ENCODE data around the gene ICA1L.

ICA1L gene

GRCh38 chr2:202773301-202773973, 98.1 kb downstream of the ICA1L start:
- Histone ChIP-seq H3K27me3 (ENCODE audit: control insufficient read depth, insufficient read depth, low read length) (no peaks in the 10 kb centered on the region), H3K4me3 (ENCODE audit: low read length) (no peak overlapping the region), H3K36me3 (ENCODE audit: control insufficient read depth, low read depth, low read length) (peaks cover 11% of the 10 kb centered on the region), H3K27ac (ENCODE audit: low read length) (no peak overlapping the region), H3K9me3 (ENCODE audit: control insufficient read depth, low read depth, low read length) (no peaks in the 10 kb centered on the region), H3K4me1 (ENCODE audit: control insufficient read depth, low read depth, low read length) (peaks cover 7% of the 10 kb centered on the region), H3K9ac (ENCODE audit: low read length) (no peak overlapping the region)

- no peaks in the 10 kb centered on the region for H3K27me3 ChIP-seq (ENCODE audit: control insufficient read depth, insufficient read depth, low read length)
- H3K4me3 ChIP-seq (ENCODE audit: low read length), result no peak overlapping the region
- no peak overlapping the region for H3K27ac ChIP-seq (ENCODE audit: low read length)
- H3K9ac ChIP-seq (ENCODE audit: low read length), result no peak overlapping the region
- H3K4me1 ChIP-seq (ENCODE audit: control insufficient read depth, low read depth, low read length), result peaks cover 7% of the 10 kb centered on the region
- peaks cover 7% of the 10 kb centered on the region for H3K36me3 ChIP-seq (ENCODE audit: control insufficient read depth, low read depth, low read length)
- H3K9me3 ChIP-seq (ENCODE audit: control insufficient read depth, low read depth, low read length), result no peaks in the 10 kb centered on the region
Measured at GRCh38 chr2:202771741-202772460, 99.7 kb downstream of the ICA1L start.

- no peak overlapping the region for H3K27ac ChIP-seq (ENCODE audit: low read length)
- H3K4me3 ChIP-seq (ENCODE audit: low read length), result no peak overlapping the region
- H3K36me3 ChIP-seq (ENCODE audit: control insufficient read depth, low read depth, low read length), result peaks cover 12% of the 10 kb centered on the region
- H3K9ac ChIP-seq (ENCODE audit: low read length), result no peak overlapping the region
- H3K4me1 ChIP-seq (ENCODE audit: control insufficient read depth, low read depth, low read length), result peaks cover 7% of the 10 kb centered on the region
- H3K9me3 ChIP-seq (ENCODE audit: control insufficient read depth, low read depth, low read length), result no peaks in the 10 kb centered on the region
- no peaks in the 10 kb centered on the region for H3K27me3 ChIP-seq (ENCODE audit: control insufficient read depth, insufficient read depth, low read length)
Measured at GRCh38 chr2:202771336-202771735, 100.2 kb downstream of the ICA1L start.

- no peak overlapping the region for H3K4me3 ChIP-seq (ENCODE audit: low read length)
- H3K36me3 ChIP-seq (ENCODE audit: control insufficient read depth, low read depth, low read length), result peaks cover 24% of the 10 kb centered on the region
- H3K9ac ChIP-seq (ENCODE audit: low read length), result no peak overlapping the region
Measured at GRCh38 chr2:202769201-202769600, 102.4 kb downstream of the ICA1L start.

GRCh38 chr2:202768273-202768672, 103.3 kb downstream of the ICA1L start:
- H3K36me3 ChIP-seq (ENCODE audit: control insufficient read depth, low read depth, low read length), result peaks cover 20% of the 10 kb centered on the region
- H3K27me3 ChIP-seq (ENCODE audit: control insufficient read depth, insufficient read depth, low read length), result no peaks in the 10 kb centered on the region
- no peaks in the 10 kb centered on the region for H3K9me3 ChIP-seq (ENCODE audit: control insufficient read depth, low read depth, low read length)
- no peak overlapping the region for H3K9ac ChIP-seq (ENCODE audit: low read length)
- H3K4me3 ChIP-seq (ENCODE audit: low read length), result no peak overlapping the region
- no peak overlapping the region for H3K27ac ChIP-seq (ENCODE audit: low read length)
- H3K4me1 ChIP-seq (ENCODE audit: control insufficient read depth, low read depth, low read length), result peaks cover 7% of the 10 kb centered on the region

More at GRCh38 chr2:202769201-202769600, 102.4 kb downstream of the ICA1L start:
- H3K27ac ChIP-seq (ENCODE audit: low read length), result no peak overlapping the region
- peaks cover 7% of the 10 kb centered on the region for H3K4me1 ChIP-seq (ENCODE audit: control insufficient read depth, low read depth, low read length)
- H3K27me3 ChIP-seq (ENCODE audit: control insufficient read depth, insufficient read depth, low read length), result no peaks in the 10 kb centered on the region
- H3K9me3 ChIP-seq (ENCODE audit: control insufficient read depth, low read depth, low read length), result no peaks in the 10 kb centered on the region

- Histone ChIP-seq H3K4me1 (ENCODE audit: control insufficient read depth, low read depth, low read length) (peaks cover 7% of the 10 kb centered on the region), H3K9me3 (ENCODE audit: control insufficient read depth, low read depth, low read length) (no peaks in the 10 kb centered on the region), H3K9ac (ENCODE audit: low read length) (no peak overlapping the region)
Measured at GRCh38 chr2:202765436-202765835, 106.1 kb downstream of the ICA1L start.

GRCh38 chr2:202764991-202765390, 106.6 kb downstream of the ICA1L start:
- Histone ChIP-seq H3K4me1 (ENCODE audit: control insufficient read depth, low read depth, low read length) (peaks cover 7% of the 10 kb centered on the region), H3K27ac (ENCODE audit: low read length) (no peak overlapping the region), H3K4me3 (ENCODE audit: low read length) (no peak overlapping the region), H3K36me3 (ENCODE audit: control insufficient read depth, low read depth, low read length) (peaks cover 21% of the 10 kb centered on the region), H3K27me3 (ENCODE audit: control insufficient read depth, insufficient read depth, low read length) (no peaks in the 10 kb centered on the region), H3K9ac (ENCODE audit: low read length) (no peak overlapping the region), H3K9me3 (ENCODE audit: control insufficient read depth, low read depth, low read length) (no peaks in the 10 kb centered on the region)

More at GRCh38 chr2:202765436-202765835, 106.1 kb downstream of the ICA1L start:
- peaks cover 20% of the 10 kb centered on the region for H3K36me3 ChIP-seq (ENCODE audit: control insufficient read depth, low read depth, low read length)
- no peaks in the 10 kb centered on the region for H3K27me3 ChIP-seq (ENCODE audit: control insufficient read depth, insufficient read depth, low read length)
- H3K4me3 ChIP-seq (ENCODE audit: low read length), result no peak overlapping the region
- H3K27ac ChIP-seq (ENCODE audit: low read length), result no peak overlapping the region

- no peaks in the 10 kb centered on the region for H3K4me1 ChIP-seq (ENCODE audit: control insufficient read depth, low read depth, low read length)
- H3K4me3 ChIP-seq (ENCODE audit: low read length), result no peak overlapping the region
- H3K27ac ChIP-seq (ENCODE audit: low read length), result no peak overlapping the region
- H3K9me3 ChIP-seq (ENCODE audit: control insufficient read depth, low read depth, low read length), result no peaks in the 10 kb centered on the region
- H3K9ac ChIP-seq (ENCODE audit: low read length), result no peak overlapping the region
- H3K27me3 ChIP-seq (ENCODE audit: control insufficient read depth, insufficient read depth, low read length), result no peaks in the 10 kb centered on the region
- H3K36me3 ChIP-seq (ENCODE audit: control insufficient read depth, low read depth, low read length), result peaks cover 26% of the 10 kb centered on the region
Measured at GRCh38 chr2:202763916-202764315, 107.7 kb downstream of the ICA1L start.

- no peaks in the 10 kb centered on the region for H3K4me1 ChIP-seq (ENCODE audit: control insufficient read depth, low read depth, low read length)
- H3K27me3 ChIP-seq (ENCODE audit: control insufficient read depth, insufficient read depth, low read length), result no peaks in the 10 kb centered on the region
Measured at GRCh38 chr2:202762556-202762955, 109.0 kb downstream of the ICA1L start.

GRCh38 chr2:202760848-202761247, 110.7 kb downstream of the ICA1L start:
- Histone ChIP-seq H3K36me3 (ENCODE audit: control insufficient read depth, low read depth, low read length) (peaks cover 34% of the 10 kb centered on the region), H3K27ac (ENCODE audit: low read length) (no peak overlapping the region)

More at GRCh38 chr2:202762556-202762955, 109.0 kb downstream of the ICA1L start:
- Histone ChIP-seq H3K9me3 (ENCODE audit: control insufficient read depth, low read depth, low read length) (no peaks in the 10 kb centered on the region), H3K27ac (ENCODE audit: low read length) (no peak overlapping the region), H3K9ac (ENCODE audit: low read length) (no peak overlapping the region), H3K4me3 (ENCODE audit: low read length) (no peak overlapping the region), H3K36me3 (ENCODE audit: control insufficient read depth, low read depth, low read length) (peaks cover 38% of the 10 kb centered on the region)

GRCh38 chr2:202758604-202759003, 113.0 kb downstream of the ICA1L start:
- Histone ChIP-seq H3K9me3 (ENCODE audit: control insufficient read depth, low read depth, low read length) (no peaks in the 10 kb centered on the region), H3K36me3 (ENCODE audit: control insufficient read depth, low read depth, low read length) (peaks cover 27% of the 10 kb centered on the region), H3K27me3 (ENCODE audit: control insufficient read depth, insufficient read depth, low read length) (no peaks in the 10 kb centered on the region)

More at GRCh38 chr2:202760848-202761247, 110.7 kb downstream of the ICA1L start:
- Histone ChIP-seq H3K27me3 (ENCODE audit: control insufficient read depth, insufficient read depth, low read length) (no peaks in the 10 kb centered on the region), H3K4me1 (ENCODE audit: control insufficient read depth, low read depth, low read length) (no peaks in the 10 kb centered on the region), H3K9ac (ENCODE audit: low read length) (no peak overlapping the region), H3K9me3 (ENCODE audit: control insufficient read depth, low read depth, low read length) (no peaks in the 10 kb centered on the region), H3K4me3 (ENCODE audit: low read length) (no peak overlapping the region)

More at GRCh38 chr2:202758604-202759003, 113.0 kb downstream of the ICA1L start:
- Histone ChIP-seq H3K27ac (ENCODE audit: low read length) (no peak overlapping the region), H3K4me1 (ENCODE audit: control insufficient read depth, low read depth, low read length) (no peaks in the 10 kb centered on the region), H3K9ac (ENCODE audit: low read length) (no peak overlapping the region), H3K4me3 (ENCODE audit: low read length) (no peak overlapping the region)
